Kidney tubule cell (primary cell): Measurements from ENCODE around the gene WWP2.

ENCODE experiments used
- DNase-seq: peaks from one replicate; pipeline ENCODE4 v3.0.0-alpha.2; 2018; ENCODE audit warnings: low spot score

Gene WWP2

DNA sequence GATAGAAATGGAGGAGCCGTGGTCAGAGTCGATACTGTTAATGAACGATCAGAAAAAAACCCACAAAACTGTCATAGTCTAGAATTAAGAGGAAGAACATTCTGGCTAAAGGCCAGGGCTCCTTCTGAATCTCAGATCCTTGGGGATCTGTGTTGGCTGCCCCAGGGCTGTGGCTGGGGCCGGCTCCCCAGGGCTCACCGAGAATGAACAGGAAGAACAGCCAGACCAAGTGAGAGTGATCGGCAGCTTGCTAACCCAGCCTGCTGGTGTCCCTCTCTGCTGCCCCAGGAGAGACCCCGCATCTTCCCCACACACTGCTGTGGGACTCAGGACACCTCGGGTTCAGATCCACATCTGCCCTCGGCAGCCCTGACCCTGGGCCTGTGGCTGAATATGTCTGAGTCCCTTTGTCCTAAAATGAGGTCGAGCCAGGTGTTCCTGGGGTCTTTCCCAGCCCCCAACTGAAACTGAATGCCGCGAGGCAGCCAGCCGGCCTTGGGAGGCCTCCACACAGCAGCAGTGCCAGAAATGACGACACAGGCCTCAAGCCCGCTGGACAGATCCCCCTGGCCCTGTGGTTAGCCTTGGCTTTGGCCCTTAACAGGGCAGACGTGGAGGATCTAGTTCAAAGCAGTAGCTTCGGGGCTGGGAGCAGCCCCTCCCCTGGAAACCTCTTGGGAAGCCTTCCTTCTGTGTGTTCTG is 165.1 kb downstream of the WWP2 start:
- DNase-seq = peak; percentile 84

DNA sequence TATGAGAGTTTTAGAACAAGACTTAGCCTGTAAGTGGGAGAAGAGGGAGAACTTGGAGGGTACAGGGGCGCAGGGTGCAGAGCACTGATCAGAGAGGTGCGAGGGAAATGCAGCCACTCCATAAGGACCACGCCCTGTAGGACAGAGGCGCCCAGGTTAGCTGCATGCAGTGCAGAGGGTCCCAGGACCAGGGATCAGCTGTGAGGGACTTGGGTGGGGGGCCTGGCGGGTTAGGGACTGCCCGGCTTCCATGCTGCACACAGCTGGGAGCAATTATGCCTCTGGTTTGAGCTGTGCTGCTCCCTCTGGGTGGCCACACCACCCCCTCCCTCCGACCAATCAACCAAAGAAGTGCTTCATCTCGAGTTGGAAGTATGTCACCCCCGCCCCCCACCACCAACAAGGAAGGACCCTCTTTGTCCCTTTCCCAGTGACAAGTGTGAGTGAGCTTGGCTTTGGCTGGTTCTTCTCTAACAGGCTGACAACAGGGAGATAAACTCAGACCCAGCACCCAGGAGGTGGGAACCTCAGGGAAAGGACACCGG is 166.8 kb downstream of the WWP2 start:
- no peak for DNase-seq

DNA sequence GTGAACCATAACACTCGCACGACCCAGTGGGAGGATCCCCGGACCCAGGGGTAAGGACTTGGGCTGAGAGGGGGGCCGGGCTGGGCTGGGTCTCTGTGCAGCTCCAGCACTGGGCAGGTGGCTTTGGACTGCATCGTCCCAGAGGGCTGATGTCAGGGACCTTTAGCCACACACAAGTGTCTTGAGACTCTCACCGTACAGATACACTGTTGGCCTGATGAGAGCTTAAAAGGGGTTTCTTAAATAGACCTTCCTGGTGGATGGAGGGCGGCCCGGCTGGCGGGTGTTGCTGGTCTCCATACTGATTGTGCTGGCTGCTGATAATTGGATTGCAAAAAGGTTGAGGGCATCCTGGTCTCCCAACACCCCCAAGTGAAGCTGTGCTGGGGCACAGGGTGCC is 167.3 kb downstream of the WWP2 start:
- DNase-seq = no peak

DNA sequence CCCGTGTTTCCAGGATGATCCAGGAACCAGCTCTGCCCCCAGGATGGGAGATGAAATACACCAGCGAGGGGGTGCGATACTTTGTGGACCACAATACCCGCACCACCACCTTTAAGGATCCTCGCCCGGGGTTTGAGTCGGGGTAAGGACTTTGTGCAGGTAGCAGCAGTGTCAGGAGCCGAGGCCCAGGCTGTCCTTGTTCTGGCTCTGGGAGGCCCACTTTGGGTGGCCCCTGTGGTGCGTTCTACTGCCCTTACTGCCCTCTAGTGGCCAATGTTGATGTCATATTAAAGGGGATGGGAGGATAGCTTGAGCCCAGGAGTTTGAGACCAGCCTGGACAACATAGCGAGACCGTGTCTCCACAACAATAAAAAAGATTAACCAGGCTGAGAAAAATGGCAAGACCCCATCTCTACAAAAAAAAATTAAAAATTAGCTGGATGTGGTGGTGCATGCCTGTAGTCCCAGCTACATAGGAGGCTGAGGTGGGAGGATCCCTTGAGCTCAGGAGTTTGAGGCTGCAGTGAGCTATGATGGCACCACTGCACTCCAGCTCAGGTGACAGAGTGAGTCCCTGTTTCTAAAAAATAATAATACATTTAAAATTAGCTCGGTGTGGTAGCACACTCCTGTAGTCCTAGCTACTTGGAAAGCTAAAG is 168.1 kb downstream of the WWP2 start:
- DNase-seq = peak; percentile 58

DNA sequence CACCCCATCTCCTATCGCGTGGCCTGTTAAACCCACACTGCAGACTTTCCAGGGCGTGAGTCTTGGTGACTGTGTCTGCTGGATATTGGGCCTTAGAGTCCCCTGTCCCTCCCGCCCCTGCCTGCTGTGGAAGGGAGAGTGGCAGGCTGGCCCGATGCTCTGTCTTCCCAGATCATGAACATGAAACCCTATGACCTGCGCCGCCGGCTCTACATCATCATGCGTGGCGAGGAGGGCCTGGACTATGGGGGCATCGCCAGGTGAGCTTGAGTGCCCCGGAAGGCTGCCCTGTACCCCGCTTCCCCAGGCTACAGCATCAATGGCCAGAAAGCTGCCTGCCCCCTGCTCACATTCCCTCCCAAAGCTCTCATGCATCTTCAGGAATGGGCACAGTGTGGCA is 169.5 kb downstream of the WWP2 start:
- DNase-seq = no peak

DNA sequence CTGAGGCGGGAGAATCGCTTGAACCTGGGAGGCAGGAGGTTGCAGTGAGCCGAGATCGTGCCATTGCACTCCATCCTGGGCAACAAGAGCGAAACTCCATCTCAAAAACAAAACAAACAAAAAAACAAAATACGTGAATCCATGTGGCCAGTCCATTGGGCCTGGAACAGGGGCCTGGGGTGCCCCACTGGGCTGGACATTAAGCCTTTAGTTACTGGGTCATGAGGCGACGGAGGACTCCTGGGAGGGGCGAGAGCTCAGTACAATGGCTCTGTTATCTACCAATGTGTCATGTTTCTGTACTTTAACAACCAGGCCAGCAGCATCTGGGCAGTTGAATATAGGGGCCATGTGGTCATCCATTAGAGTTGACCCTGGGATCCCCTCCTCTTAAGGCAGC is 170.1 kb downstream of the WWP2 start:
- DNase-seq = no peak

DNA sequence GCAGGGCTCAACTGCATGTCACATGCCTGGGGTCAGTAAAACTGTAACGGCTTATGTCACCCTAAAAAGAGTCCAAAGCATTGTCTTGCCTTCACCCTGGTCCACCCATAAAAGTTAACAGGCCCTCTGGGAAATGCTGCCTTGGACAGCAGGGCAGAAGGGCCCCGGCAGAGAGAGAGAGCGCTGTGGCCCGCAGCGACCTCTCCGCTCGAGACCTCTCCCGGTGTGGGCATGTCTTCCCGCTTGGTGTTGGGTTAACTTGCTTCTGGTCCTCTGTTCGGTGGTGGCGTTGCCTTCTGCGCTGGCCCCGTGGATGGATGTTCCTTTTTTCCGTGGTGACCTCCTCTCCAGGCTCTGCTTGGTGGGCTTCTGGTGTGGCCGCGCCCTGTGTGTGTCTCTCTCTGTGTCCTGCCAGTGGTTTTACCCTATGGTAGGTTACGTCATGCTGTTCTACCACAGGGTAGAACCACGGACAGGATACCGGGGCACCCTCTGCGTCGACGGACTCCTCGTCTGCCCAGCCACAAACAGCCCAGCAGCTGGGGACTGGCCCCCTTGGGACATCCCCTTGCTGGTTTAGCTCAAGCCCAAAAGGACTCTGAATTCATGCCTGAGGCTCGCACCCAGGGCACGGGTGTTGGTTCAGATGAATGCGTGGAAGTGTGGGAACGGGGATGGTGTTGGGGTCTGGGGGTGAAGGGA is 170.7 kb downstream of the WWP2 start:
- DNase-seq = no peak

DNA sequence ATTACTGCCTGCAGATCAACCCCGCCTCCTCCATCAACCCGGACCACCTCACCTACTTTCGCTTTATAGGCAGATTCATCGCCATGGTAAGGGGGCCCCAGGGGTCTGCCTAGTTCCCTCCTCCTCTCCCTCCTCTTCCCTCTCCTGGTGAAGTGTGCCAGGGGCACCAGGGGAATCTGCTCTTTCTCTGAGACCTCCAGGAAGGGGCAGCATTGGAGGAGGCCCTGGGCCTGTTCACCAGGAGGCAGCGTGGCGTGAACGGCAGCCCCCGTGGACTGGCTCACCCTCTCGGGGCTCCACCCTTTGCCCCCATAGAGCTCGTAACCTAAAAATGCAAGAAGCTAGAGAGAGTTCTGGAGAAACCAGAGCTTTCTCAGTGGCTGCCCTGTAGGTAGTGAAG is 171.9 kb downstream of the WWP2 start:
- DNase-seq = no peak

DNA sequence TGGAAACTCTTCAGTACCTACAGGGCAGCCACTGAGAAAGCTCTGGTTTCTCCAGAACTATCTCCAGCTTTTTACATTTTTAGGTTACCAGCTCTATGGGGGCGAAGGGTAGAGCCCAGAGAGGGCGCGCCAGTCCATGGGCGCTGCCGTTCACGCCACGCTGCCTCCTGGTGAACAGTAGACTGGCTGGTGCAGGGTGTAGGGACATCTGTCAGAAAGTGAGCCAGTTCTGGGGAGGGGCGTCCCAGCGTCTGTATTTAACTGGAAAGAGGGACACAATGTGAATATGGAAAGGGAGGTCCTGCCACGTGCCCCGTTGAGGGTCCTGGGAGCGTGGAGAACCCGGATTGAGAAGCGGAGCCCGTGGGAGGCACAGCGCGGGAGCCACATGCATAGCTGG is 172.6 kb downstream of the WWP2 start:
- no peak for DNase-seq

DNA sequence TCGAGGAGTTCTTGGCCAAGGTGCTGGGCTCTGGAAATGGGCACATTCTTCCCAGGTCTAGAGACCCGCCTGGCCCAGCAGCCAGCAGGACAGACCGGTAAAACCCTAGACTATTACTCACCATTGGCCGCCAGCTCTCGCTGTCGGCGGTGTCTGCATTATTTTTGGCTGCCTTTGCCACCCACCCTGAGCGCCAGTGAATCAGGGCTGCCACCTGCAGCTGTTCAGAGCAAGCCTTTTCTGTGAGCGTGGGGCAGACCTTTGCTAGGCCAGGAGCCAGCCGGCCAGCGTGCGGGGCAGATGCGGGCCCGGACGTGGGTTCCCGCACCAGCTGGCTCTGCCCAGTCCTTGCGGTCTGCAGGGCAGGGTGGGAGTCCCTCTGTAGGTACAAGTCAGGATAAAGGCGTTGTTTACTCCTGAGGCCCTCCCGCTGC is 173.2 kb downstream of the WWP2 start:
- DNase-seq = no peak

DNA sequence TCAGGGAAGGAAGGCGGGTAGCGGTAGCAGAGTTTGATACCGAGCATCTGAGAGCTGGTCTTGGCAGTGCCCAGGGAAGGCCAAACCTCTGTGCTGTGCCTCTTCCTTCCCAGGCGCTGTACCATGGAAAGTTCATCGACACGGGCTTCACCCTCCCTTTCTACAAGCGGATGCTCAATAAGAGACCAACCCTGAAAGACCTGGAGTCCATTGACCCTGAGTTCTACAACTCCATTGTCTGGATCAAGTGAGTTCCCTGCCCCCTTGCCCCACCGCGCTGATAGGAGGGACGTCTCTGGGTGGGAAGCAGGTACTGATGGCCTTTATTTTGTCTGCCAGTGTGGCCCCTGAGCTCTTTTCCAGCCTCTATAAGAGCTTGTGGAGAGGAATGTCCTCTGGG is 173.6 kb downstream of the WWP2 start:
- no peak for DNase-seq

DNA sequence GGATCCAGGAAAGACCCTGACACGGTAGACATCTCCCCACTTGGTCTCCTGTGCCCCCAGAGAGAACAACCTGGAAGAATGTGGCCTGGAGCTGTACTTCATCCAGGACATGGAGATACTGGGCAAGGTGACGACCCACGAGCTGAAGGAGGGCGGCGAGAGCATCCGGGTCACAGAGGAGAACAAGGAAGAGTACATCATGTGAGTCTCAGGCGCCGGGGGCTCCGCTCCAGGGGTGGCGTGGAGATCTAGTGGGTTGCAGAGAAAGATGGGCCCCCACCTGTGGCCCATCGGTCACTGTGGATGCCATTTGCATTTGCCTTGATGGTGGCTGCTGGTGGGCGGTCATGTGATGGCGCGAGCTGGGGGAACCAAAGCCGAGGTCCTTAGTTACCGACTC is 174.1 kb downstream of the WWP2 start:
- DNase-seq = no peak

DNA sequence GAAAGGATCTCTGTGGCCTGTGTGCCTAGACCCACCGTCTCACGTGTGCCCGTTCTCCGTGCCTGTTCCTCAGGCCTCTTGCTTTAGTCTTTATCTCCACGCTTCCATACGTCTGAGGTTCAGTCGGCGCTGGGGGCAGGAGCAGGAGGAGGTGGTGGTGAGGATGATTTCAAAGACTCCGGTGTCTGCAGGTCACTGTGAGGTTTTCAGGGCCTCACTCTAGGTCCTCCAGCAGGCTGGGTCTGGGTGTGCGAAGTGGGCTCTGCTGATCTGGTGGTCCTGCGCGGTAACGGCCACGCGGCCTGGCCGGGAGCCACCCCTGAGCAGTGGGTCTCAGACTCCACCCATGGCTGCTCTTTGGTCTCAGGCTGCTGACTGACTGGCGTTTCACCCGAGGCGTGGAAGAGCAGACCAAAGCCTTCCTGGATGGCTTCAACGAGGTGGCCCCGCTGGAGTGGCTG is 174.6 kb downstream of the WWP2 start:
- DNase-seq = no peak

DNA sequence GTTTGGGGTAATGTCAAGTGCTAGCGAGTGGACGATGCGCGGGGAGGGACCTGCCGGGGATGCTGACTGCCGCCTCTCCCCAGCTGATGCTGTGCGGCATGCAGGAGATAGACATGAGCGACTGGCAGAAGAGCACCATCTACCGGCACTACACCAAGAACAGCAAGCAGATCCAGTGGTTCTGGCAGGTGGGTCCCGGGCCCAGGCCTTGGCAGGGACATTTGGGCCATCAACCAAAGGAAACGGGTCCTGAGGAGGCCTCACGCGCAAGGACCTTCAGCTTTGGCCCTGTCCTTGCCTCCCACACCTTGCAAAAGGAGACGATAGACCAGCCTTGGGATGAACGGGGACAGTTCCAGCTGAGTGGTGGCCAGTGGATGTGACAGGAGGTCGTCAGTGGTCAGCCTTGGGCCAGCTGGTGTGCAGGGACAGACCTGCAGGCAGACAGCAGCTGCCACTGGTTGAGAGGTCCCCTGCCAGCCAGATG is 175.4 kb downstream of the WWP2 start:
- no peak for DNase-seq

DNA sequence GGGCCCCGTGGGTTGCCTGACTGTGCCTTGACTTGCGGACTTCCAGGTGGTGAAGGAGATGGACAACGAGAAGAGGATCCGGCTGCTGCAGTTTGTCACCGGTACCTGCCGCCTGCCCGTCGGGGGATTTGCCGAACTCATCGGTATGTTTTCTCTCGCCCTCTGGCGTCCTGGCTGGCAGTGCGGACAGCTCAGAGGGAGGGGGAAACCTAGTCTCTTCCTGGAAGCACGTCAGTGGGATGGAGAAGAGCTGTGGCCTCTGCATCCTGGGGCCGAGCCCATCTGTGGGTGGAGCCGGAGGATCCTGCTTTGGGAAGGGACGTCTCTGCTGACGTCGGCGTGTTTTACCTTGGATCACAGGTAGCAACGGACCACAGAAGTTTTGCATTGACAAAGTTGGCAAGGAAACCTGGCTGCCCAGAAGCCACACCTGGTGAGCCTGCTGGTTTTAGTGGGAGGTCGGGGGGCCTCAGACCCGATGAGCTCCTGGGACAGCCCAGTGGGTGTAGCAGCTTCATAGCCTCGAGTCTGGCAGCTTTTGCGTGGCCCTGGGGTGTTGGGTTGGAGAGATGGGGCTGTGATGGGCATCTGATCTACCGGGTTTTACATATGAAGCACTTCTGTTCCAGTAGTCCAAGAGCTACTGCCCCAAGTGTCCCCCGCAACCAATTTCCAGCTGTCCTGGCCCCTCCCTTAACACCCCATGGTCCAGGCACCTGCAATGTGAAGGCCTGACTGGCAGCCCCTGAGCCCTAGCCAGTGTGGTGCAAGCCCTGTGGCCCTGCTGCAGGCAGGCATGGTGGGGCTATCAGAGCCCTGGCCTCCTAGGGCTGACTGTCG is 177.1 kb downstream of the WWP2 start:
- no peak for DNase-seq

DNA sequence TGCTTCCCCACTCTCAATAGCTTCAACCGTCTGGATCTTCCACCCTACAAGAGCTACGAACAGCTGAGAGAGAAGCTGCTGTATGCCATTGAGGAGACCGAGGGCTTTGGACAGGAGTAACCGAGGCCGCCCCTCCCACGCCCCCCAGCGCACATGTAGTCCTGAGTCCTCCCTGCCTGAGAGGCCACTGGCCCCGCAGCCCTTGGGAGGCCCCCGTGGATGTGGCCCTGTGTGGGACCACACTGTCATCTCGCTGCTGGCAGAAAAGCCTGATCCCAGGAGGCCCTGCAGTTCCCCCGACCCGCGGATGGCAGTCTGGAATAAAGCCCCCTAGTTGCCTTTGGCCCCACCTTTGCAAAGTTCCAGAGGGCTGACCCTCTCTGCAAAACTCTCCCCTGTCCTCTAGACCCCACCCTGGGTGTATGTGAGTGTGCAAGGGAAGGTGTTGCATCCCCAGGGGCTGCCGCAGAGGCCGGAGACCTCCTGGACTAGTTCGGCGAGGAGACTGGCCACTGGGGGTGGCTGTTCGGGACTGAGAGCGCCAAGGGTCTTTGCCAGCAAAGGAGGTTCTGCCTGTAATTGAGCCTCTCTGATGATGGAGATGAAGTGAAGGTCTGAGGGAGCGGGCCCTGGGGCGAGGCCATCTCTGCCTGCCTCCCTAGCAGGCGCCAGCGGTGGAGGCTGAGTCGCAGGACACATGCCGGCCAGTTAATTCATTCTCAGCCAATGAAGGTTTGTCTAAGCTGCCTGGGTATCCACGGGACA is 177.9 kb downstream of the WWP2 start:
- no peak for DNase-seq

DNA sequence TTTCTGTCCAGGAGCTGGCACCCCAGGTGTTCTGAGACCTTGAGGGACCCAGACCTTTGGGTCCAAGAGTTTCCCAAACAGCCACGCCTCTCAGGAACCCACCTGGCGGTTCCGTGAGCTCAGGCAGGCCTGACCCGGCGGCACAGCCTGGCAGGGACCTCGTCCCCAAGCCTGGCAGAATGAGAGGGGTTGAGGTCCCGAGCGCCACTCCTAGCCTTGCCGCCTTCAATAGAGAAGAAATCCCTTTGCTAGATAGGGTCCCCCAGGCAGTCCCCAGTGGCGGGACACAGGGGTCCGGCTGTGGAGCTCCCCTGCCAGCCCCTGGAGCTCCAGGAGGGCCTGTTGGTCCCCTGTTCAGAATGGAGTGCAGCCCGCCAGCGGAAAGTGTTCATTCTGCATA is 178.5 kb downstream of the WWP2 start:
- DNase-seq = no peak

DNA sequence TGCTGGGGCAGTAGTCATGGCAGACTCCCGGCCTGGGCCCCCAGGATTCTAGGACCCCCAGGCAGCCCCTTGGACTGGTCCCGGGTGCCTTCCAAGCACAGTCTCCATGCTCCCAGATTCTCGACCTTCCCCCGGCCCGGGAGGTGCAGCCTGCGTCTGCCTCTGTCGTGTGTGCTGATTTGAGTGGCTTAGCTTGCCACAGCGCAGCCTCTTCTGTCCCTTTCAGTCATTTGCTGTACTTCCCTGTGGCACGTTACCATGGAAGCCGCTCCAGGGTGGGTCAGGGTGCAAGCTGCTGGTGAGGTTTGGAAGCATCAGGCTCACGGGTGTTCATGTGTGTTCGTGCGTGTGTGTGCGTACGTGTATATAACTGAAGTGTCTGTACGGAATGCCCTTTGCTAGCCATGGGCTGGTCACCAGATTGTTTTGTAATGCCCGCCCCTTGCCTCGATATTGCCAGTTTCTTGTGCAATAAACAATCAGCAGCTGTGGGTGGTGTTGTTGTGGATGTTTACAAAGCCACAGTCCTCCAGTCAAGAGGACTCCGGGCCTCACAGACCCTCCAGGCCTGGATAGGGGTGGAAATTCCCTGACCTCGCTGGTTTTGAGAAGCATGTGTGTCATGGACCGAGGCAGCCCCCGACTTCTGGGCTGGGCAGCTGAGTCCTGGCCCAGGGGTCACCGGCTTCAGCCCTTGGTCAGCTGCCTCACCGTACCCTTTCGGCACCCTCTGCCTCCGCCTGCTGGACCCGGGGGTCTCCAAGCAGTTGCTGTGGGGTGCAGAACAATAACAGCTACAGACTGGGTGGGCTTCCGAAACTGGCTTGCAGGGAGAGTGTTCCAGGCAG is 179.3 kb downstream of the WWP2 start:
- DNase-seq = no peak

DNA sequence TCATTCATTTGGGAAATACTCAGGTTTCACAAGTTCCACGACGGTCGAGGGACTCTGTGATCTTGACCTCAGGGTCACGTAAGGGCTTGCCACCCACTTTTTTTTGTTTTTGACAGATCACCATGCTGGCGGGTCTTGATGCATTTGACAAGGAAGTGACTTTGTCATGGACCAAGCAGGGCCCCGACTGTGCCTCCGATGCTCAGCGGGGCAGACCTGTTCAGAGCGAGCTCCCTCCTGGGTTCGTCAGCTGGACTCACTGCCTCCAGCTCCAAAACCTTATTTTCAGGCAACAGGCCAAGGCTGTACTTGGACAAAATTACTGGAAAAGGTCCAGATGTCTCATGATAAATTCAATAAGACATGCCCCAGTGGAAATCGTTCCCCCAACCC is 180.0 kb downstream of the WWP2 start:
- no peak for DNase-seq

DNA sequence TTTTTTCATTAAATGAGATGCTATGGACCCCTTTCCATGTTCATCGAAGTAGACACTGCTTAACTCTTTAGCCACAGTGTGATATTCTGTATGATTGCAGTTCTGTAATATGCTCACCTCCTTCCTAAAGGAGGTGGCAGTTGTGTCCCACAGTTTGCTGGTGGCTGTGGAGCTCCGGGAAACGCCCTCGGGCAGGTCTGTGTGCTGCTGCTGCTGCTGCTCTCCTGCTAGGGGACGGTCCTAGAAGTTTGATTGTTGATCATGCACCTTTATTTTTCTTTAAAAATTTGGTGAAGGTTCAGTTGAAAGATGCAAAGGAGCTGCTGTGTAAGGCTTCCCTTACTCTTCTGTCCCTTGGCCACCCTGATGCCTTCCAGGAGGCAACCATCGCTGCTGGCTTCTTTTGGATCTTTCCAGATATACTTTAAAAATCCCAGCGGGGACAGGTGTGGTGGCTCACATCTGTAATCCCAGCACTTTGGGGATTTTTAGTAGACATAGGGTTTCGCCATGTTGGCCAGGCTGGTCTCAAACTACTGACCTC is 180.6 kb downstream of the WWP2 start:
- DNase-seq = no peak
